ENCODE data around the gene GADD45GIP1. TPM values are rescaled to one million over a fixed set of nuclear protein-coding genes. Genes with fewer than 3 reads are reported as not detected.
"Not testable (repeated sequence)": the region's sequence is repeated elsewhere in the genome, so short reads cannot be mapped to it uniquely, and the experiment has no call there.

The GADD45GIP1 gene
- total RNA-seq, 6 experiments from 2014 or later: 34.3 to 54.3 (median 46.9) TPM

DNA sequence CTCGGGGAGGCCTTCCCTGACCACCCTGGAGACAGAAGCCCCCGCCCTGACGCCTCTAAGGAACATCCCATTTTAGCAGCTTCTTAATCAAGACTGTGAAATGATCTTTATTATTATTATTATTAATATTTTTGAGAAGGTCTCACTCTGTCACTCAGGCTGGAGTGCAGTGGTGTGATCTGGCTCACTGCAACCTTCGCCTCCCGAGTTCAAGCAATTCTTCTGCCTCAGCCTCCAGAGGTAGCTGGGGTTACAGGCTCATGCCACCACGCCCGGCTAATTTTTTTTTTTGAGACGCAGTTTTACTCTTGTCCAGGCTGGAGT, 8.8 kb upstream of the GADD45GIP1 start:
- H3K36me3 Mint-ChIP-seq (ENCODE audit: low read depth): no peaks in the 10 kb centered on the region
- H3K4me1 Mint-ChIP-seq (ENCODE audit: low read depth): peaks cover 26% of the 10 kb centered on the region
- TF ChIP-seq, protein P1, sequence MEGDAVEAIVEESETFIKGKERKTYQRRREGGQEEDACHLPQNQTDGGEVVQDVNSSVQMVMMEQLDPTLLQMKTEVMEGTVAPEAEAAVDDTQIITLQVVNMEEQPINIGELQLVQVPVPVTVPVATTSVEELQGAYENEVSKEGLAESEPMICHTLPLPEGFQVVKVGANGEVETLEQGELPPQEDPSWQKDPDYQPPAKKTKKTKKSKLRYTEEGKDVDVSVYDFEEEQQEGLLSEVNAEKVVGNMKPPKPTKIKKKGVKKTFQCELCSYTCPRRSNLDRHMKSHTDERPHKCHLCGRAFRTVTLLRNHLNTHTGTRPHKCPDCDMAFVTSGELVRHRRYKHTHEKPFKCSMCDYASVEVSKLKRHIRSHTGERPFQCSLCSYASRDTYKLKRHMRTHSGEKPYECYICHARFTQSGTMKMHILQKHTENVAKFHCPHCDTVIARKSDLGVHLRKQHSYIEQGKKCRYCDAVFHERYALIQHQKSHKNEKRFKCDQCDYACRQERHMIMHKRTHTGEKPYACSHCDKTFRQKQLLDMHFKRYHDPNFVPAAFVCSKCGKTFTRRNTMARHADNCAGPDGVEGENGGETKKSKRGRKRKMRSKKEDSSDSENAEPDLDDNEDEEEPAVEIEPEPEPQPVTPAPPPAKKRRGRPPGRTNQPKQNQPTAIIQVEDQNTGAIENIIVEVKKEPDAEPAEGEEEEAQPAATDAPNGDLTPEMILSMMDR (IDR thresholded peaks at IDR 0.05): no peak
- H3K4me3 Mint-ChIP-seq: peak overlapping the region; percentile 74
- H3K27ac Mint-ChIP-seq: peak overlapping the region; percentile 67
- H3K27me3 Mint-ChIP-seq (ENCODE audit: insufficient read depth): peaks cover 4% of the 10 kb centered on the region
- no peak for DNase-seq
- no peaks in the 10 kb centered on the region for H3K9me3 Mint-ChIP-seq

DNA sequence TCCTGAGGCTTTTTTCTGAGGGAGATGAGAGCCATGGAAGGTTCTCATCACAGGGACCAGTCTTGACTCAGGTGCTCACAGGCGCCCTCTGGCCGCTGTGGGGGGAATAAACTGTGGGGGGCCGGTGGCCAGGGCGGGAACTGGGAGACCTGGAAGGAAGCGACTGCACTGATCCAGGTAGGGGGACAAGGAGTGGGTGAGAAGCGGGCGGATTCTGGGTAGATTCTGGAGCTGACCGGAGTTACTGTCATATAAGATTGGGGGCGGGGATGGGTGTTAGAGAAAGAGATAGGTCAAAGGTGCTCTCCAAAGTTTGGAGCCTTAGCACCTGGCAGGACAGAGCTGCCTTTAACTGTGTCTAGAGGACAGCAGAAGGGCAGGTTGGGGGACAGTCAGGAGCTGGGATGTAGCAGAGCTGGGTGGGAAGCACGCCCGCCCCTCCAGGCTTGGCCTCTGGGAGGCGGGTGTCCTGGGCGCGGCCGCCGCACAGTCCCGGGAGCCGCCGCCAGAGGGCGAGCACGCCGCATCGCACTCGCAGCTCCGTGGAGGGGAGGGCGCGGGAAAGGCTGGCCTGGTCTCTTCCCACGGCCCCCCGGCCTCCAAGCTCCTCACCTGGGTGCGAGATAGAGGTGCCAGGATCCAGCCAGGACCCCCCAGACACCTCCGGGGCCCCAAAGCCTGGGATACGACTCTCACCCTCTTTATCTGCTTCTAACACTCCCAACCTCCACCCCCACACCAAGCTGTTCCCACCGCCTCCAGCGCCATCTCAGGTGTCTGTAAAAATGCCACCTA, 8.2 kb upstream of the GADD45GIP1 start:
- Mint-ChIP-seq H3K27ac (peak overlapping the region; percentile 75), H3K36me3 (ENCODE audit: low read depth) (no peaks in the 10 kb centered on the region), H3K4me3 (peak overlapping the region; percentile 91), H3K27me3 (ENCODE audit: insufficient read depth) (peaks cover 4% of the 10 kb centered on the region), H3K4me1 (ENCODE audit: low read depth) (peaks cover 21% of the 10 kb centered on the region), H3K9me3 (no peaks in the 10 kb centered on the region)
- DNase-seq: peak; percentile 57
- TF ChIP-seq, protein P1 (IDR thresholded peaks at IDR 0.05): peak; percentile 93

DNA sequence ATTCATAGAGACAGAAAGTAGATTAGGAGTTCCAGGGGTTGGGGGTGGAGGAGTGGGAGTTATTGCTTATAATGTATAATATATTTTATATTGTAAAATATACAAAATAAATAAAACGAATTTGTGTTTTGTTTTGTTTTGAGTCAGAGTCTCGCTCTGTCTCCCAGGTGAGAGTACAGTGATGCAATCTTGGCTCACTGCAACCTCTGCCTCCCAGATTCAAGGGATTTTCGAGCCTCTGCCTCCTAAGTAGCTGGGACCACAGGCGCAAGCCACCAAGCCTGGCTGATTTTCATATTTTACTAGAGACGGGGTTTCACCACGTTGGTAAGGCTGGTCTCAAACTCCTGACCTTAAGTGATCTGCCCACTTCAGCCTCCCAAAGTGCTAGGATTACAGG, 2.5 kb upstream of the GADD45GIP1 start:
- no peaks in the 10 kb centered on the region for H3K9me3 Mint-ChIP-seq
- peaks cover 19% of the 10 kb centered on the region for H3K4me1 Mint-ChIP-seq (ENCODE audit: low read depth)
- peaks cover 13% of the 10 kb centered on the region for H3K36me3 Mint-ChIP-seq (ENCODE audit: low read depth)
- TF ChIP-seq, protein P1 (IDR thresholded peaks at IDR 0.05): no peak
- H3K27ac Mint-ChIP-seq: no peak overlapping the region
- H3K4me3 Mint-ChIP-seq: no peak overlapping the region
- H3K27me3 Mint-ChIP-seq (ENCODE audit: insufficient read depth): peaks cover 4% of the 10 kb centered on the region
- DNase-seq: no peak

DNA sequence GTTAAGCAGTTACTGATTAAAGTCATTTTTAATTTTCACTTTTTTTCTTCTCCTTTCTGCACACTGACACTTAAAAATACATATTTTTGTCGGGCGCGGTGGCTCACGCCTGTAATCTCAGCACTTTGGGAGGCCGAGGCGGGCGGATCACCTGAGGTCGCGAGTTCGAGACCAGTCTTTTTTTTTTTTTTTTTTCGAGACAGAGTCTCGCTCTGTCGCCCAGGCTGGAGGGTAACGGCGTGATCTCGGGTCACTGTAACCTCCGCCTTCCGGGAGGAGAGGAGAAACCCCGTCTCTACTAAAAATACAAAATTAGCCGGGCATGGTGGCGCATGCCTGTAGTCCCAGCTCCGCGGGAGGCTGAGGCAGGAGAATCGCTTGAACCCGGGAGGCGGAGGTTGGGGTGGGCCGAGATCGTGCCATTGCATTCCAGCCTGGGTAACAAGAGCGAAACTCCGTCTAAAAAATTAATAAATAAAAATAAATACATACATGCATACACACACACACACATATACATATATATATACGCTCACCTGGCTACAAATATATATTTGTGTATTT, 448 bp upstream of the GADD45GIP1 start:
- Mint-ChIP-seq H3K4me3 (peak overlapping the region; percentile 83), H3K36me3 (ENCODE audit: low read depth) (peaks cover 19% of the 10 kb centered on the region)
- H3K27me3 Mint-ChIP-seq (ENCODE audit: insufficient read depth): not testable (repeated sequence)

DNA sequence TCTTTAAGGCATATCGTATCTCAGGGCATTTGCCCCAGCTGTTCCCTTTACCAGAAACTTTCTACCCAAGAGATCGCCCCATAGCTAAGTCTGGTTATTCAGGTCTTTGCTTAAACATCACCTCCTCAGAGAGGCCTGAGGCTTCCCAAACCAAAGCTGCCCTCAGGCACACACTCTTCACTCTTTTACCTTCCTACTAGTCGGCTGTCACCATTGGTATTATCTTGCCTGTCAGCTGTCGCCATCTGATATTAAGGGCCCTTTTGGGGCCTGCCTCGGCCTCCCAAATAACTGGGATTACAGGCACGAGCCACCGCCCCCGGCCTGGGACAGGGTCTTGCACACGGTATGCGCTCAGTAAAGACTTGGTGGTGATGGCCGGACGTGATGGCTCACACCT, 1.0 kb downstream of the GADD45GIP1 start:
- TF ChIP-seq, protein P1 (IDR thresholded peaks at IDR 0.05): no peak
- Mint-ChIP-seq H3K4me1 (ENCODE audit: low read depth) (peaks cover 50% of the 10 kb centered on the region), H3K9me3 (no peaks in the 10 kb centered on the region), H3K27me3 (ENCODE audit: insufficient read depth) (no peaks in the 10 kb centered on the region), H3K36me3 (ENCODE audit: low read depth) (peaks cover 28% of the 10 kb centered on the region), H3K4me3 (peak overlapping the region; percentile 83), H3K27ac (peak overlapping the region; percentile 93)
- no peak for DNase-seq

More for the DNA sequence above, 448 bp upstream of the GADD45GIP1 start:
- Mint-ChIP-seq H3K27ac (peak overlapping the region; percentile 81), H3K4me1 (ENCODE audit: low read depth) (peaks cover 39% of the 10 kb centered on the region)
- H3K9me3 Mint-ChIP-seq, DNase-seq: not testable (repeated sequence)

DNA sequence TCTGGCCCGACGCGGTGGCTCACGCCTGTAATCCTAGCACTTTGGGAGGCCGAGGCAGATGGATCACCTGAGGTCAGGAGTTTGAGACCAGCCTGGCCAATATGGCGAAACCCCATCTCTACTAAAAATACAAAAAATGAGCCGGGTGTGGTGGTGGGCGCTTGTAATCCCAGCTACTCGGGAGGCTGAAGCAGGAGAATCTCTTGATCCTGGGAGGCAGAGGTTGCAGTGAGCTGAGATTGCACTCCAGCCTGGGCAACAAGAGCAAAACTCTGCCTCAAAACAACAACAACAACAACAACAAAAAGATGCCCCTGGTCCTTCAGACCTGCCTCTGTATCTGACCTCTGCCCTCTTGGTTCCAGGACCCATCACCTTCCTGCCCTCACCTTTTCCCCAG, 1.4 kb downstream of the GADD45GIP1 start:
- not testable (repeated sequence) for H3K9me3 Mint-ChIP-seq; H3K27me3 Mint-ChIP-seq (ENCODE audit: insufficient read depth); DNase-seq
- Mint-ChIP-seq H3K27ac (peak overlapping the region; percentile 93), H3K36me3 (ENCODE audit: low read depth) (peaks cover 33% of the 10 kb centered on the region), H3K4me1 (ENCODE audit: low read depth) (peaks cover 50% of the 10 kb centered on the region), H3K4me3 (peak overlapping the region; percentile 83)

All from HFFc6 (cell line).